Measurements from ENCODE around the gene FAXC.
A peak's percentile ranks its signal among the peaks of the same experiment; 100 is the strongest.

FAXC gene

GRCh38 chr6:99349171-99350141, at the start of gene FAXC:
TSS of gene FAXC (minus strand) at chr6:99349674. CDS start at chr6:99349372, 302 bp downstream.
- DNase-seq (ENCODE audit: low read depth) = peak; percentile 54

- no peak for DNase-seq (ENCODE audit: low read depth)
Observed at GRCh38 chr6:99397287-99397686, 47.8 kb upstream of the FAXC start.

GRCh38 chr6:99393698-99394531, 44.4 kb upstream of the FAXC start, which contains the start of gene COQ3:
TSS of gene COQ3 (minus strand) at chr6:99394195. CDS start at chr6:99394179, 16 bp downstream.
- peak; percentile 84 for DNase-seq (ENCODE audit: low read depth)

GRCh38 chr6:99393366-99393697, 43.9 kb upstream of the FAXC start:
- no peak for DNase-seq (ENCODE audit: low read depth)

- no peak for DNase-seq (ENCODE audit: low read depth)
Observed at GRCh38 chr6:99390896-99391295, 41.4 kb upstream of the FAXC start.

- no peak for DNase-seq (ENCODE audit: low read depth)
Observed at GRCh38 chr6:99384507-99384906, 35.0 kb upstream of the FAXC start.

GRCh38 chr6:99378636-99379035, 29.2 kb upstream of the FAXC start:
- no peak for DNase-seq (ENCODE audit: low read depth)

GRCh38 chr6:99369533-99369932, 20.1 kb upstream of the FAXC start:
- DNase-seq (ENCODE audit: low read depth) = no peak

- peak; percentile 22 for DNase-seq (ENCODE audit: low read depth)
Observed at GRCh38 chr6:99366852-99367251, 17.4 kb upstream of the FAXC start.

GRCh38 chr6:99364026-99364425, 14.6 kb upstream of the FAXC start:
- DNase-seq (ENCODE audit: low read depth) = no peak

GRCh38 chr6:99362678-99363268, 13.3 kb upstream of the FAXC start:
- no peak for DNase-seq (ENCODE audit: low read depth)

- DNase-seq (ENCODE audit: low read depth) = no peak
Observed at GRCh38 chr6:99359800-99360199, 10.3 kb upstream of the FAXC start.

- no peak for DNase-seq (ENCODE audit: low read depth)
Observed at GRCh38 chr6:99356641-99357040, 7.2 kb upstream of the FAXC start.

- DNase-seq (ENCODE audit: low read depth) = no peak
Observed at GRCh38 chr6:99354983-99355382, 5.5 kb upstream of the FAXC start.

GRCh38 chr6:99353126-99353525, 3.7 kb upstream of the FAXC start:
- no peak for DNase-seq (ENCODE audit: low read depth)

GRCh38 chr6:99350573-99350972, 1.1 kb upstream of the FAXC start:
- DNase-seq (ENCODE audit: low read depth) = no peak

- DNase-seq (ENCODE audit: low read depth) = no peak
Observed at GRCh38 chr6:99348288-99349170, 945 bp downstream of the FAXC start.

- no peak for DNase-seq (ENCODE audit: low read depth)
Observed at GRCh38 chr6:99347804-99348203, 1.7 kb downstream of the FAXC start.

GRCh38 chr6:99346595-99346994, 2.9 kb downstream of the FAXC start:
- DNase-seq (ENCODE audit: low read depth) = no peak

GRCh38 chr6:99345164-99345563, 4.3 kb downstream of the FAXC start:
- DNase-seq (ENCODE audit: low read depth) = no peak

- DNase-seq (ENCODE audit: low read depth) = peak; percentile 80
Observed at GRCh38 chr6:99344289-99344688, 5.2 kb downstream of the FAXC start.

Measured in ELR (cell line).